MM.1S (cell line): ENCODE results near the gene CD300E.

Experiments used
- DNase-seq: peaks from one replicate; pipeline ENCODE4 v3.0.0-alpha.2; 2015
- H2AFZ ChIP-seq: fragments of 300-600 bp; sonication (generic); 2 replicates; pipeline ENCODE4 v1.6.0; 2016; ENCODE audit warnings: antibody characterized with exemption, low read length
- H3F3A ChIP-seq: fragments of 300-600 bp; sonication (generic); 2 replicates; pipeline ENCODE4 v1.6.1; 2016; ENCODE audit warnings: mild to moderate bottlenecking, antibody characterized with exemption, low read length, moderate library complexity, mixed read lengths; ENCODE audit not compliant: insufficient read depth
- H3K27ac ChIP-seq: fragments of 300-600 bp; sonication (generic); 2 replicates; pipeline ENCODE4 v1.5.1; 2016; ENCODE audit warnings: mild to moderate bottlenecking, low read length
- H3K27me3 ChIP-seq: fragments of 300-600 bp; sonication (generic); replicated peaks from 2 replicates; pipeline ENCODE4 v1.6.0; 2016; ENCODE audit warnings: low read length; ENCODE audit not compliant: insufficient read depth
- H3K36me3 ChIP-seq: fragments of 300-600 bp; sonication (generic); replicated peaks from 2 replicates; pipeline ENCODE4 v1.6.1; 2016; ENCODE audit warnings: mild to moderate bottlenecking, low read length, mixed read lengths; ENCODE audit not compliant: insufficient read depth
- H3K4me1 ChIP-seq: fragments of 300-600 bp; sonication (generic); 2 replicates; pipeline ENCODE4 v1.6.1; 2016; ENCODE audit warnings: low read length, mixed read lengths
- H3K4me2 ChIP-seq: fragments of 300-600 bp; sonication (generic); 2 replicates; pipeline ENCODE4 v1.6.0; 2016; ENCODE audit warnings: low read depth, low read length
- H3K4me3 ChIP-seq: fragments of 300-600 bp; sonication (generic); 2 replicates; pipeline ENCODE4 v1.5.1; 2016; ENCODE audit warnings: low read length, mixed read lengths
- H3K79me2 ChIP-seq: fragments of 300-600 bp; sonication (generic); 2 replicates; pipeline ENCODE4 v1.6.1; 2016; ENCODE audit warnings: mixed run types, low read length, mixed read lengths
- H3K9ac ChIP-seq: fragments of 300-600 bp; sonication (generic); 2 replicates; pipeline ENCODE4 v1.6.1; 2016; ENCODE audit warnings: low read length, mixed read lengths
- H3K9me2 ChIP-seq: fragments of 300-600 bp; sonication (generic); replicated peaks from 2 replicates; pipeline ENCODE4 v1.6.1; 2016; ENCODE audit warnings: mild to moderate bottlenecking, low read length, mixed read lengths; ENCODE audit not compliant: insufficient read depth
- H3K9me3 ChIP-seq: fragments of 300-600 bp; sonication (generic); replicated peaks from 2 replicates; pipeline ENCODE4 v1.6.1; 2016; ENCODE audit warnings: mild to moderate bottlenecking, low read length, mixed read lengths; ENCODE audit not compliant: insufficient read depth
- H4K20me1 ChIP-seq: fragments of 300-600 bp; sonication (generic); 2 replicates; pipeline ENCODE4 v1.6.1; 2016; ENCODE audit warnings: mild to moderate bottlenecking, low read length, moderate library complexity, mixed read lengths; ENCODE audit not compliant: insufficient read depth
- CTCF ChIP-seq: fragments of 300-600 bp; sonication (generic); IDR thresholded peaks from 2 replicates; pipeline ENCODE4 v1.5.1; 2016; ENCODE audit warnings: antibody characterized with exemption, low read length, mixed read lengths
- EZH2 ChIP-seq: fragments of 300-600 bp; sonication (generic); optimal IDR thresholded peaks from 2 replicates; pipeline ENCODE3; 2017; ENCODE audit warnings: low read depth, mild to moderate bottlenecking, antibody characterized with exemption, low read length, mixed read lengths
- EZH2phosphoT487 ChIP-seq: fragments of 300-600 bp; sonication (generic); IDR thresholded peaks from 2 replicates; pipeline ENCODE4 v1.6.1; 2018; ENCODE audit warnings: antibody characterized with exemption, low read length

CD300E gene

GRCh38 chr17:74598346-74599022, 25.1 kb downstream of the CD300E start:
- H3K4me1 ChIP-seq: peaks cover 10% of the 10 kb centered on the region; the same call in 1 of the 2 replicates
- no peaks in the 10 kb centered on the region for H3F3A ChIP-seq
- H3K27ac ChIP-seq: no peak overlapping the region
- TF ChIP-seq EZH2phosphoT487 (no peak), EZH2 (no peak), CTCF (no peak)
- H3K9me3 ChIP-seq: no peaks in the 10 kb centered on the region
- DNase-seq: peak; percentile 6
- H3K27me3 ChIP-seq: peaks cover 85% of the 10 kb centered on the region
- no peaks in the 10 kb centered on the region for H3K9me2 ChIP-seq
- no peaks in the 10 kb centered on the region for H4K20me1 ChIP-seq
- peak overlapping the region; percentile 23; the same call in 1 of the 2 replicates for H3K4me2 ChIP-seq
- no peak overlapping the region for H3K4me3 ChIP-seq
- no peaks in the 10 kb centered on the region for H3K79me2 ChIP-seq
- H3K9ac ChIP-seq: no peak overlapping the region
- no peak overlapping the region for H2AFZ ChIP-seq
- H3K36me3 ChIP-seq: no peaks in the 10 kb centered on the region

GRCh38 chr17:74597069-74597790, 26.3 kb downstream of the CD300E start:
- Histone ChIP-seq H3K4me1 (peaks cover 10% of the 10 kb centered on the region; the same call in 1 of the 2 replicates), H3K9me3 (no peaks in the 10 kb centered on the region), H3K27me3 (peaks cover 84% of the 10 kb centered on the region), H3K79me2 (no peaks in the 10 kb centered on the region), H3K4me2 (no peak overlapping the region), H3K9ac (no peak overlapping the region), H3K4me3 (no peak overlapping the region), H3F3A (no peaks in the 10 kb centered on the region), H4K20me1 (no peaks in the 10 kb centered on the region), H3K9me2 (no peaks in the 10 kb centered on the region), H3K36me3 (no peaks in the 10 kb centered on the region), H3K27ac (no peak overlapping the region), H2AFZ (no peak overlapping the region)
- TF ChIP-seq EZH2phosphoT487 (no peak), CTCF (no peak), EZH2 (no peak)
- DNase-seq: no peak

DNA sequence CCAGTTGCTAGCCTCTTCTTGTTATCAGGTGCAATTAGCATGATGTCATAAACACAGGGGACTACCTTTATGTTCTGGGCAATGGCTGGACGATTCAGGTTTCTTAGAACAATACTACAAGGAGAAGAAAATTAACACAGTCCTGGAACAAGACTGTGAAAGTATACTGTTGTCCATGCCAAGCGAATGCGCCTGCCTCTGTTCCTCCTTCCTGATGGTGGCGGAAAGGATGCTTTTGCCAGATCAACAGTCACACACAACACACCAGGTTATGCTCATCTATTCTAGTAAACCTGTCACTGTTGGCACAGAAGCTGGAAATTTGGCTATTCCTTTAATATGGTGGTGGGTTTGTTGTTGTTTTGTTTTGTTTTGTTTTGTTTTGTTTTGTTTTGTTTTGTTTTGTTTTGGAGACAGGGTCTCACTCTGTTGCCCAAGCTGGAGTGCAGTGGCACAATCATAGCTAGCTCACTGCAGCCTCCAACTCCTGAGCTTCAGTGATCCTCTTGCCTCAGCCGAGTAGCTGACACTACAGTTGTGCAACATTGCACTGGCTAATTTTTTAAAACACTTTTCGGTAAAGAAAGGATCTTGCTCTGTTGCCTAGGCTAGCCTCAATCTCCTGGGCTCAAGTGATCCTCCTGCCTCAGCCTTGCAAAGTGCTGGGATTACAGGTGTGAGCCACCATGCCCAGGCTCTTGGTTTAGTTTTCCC, 28.3 kb downstream of the CD300E start:
- Histone ChIP-seq H3K27me3 (peaks cover 85% of the 10 kb centered on the region), H3F3A (no peaks in the 10 kb centered on the region), H3K36me3 (no peaks in the 10 kb centered on the region), H3K79me2 (no peaks in the 10 kb centered on the region), H2AFZ (no peak overlapping the region), H3K4me2 (no peak overlapping the region), H3K27ac (no peak overlapping the region), H3K9me2 (no peaks in the 10 kb centered on the region), H3K4me1 (peaks cover 10% of the 10 kb centered on the region; the same call in 1 of the 2 replicates), H3K4me3 (no peak overlapping the region), H3K9ac (no peak overlapping the region), H3K9me3 (no peaks in the 10 kb centered on the region), H4K20me1 (no peaks in the 10 kb centered on the region)
- no peak for DNase-seq
- no peak for TF ChIP-seq EZH2phosphoT487
- TF ChIP-seq EZH2: no peak
- TF ChIP-seq CTCF: no peak
